Hepatocyte (in vitro differentiated cells): ENCODE results near the gene GNPNAT1.

ENCODE experiments used
- EZH2 ChIP-seq: fragments of 200-600 bp; sonication (generic); IDR thresholded peaks from 2 replicates; pipeline ENCODE4 v1.6.1; 2016; ENCODE audit warnings: antibody characterized with exemption, mild to moderate bottlenecking, borderline replicate concordance
- TF ChIP-seq, protein P1 (sequence below): fragments of 200-600 bp; sonication (generic); IDR thresholded peaks from 2 replicates; pipeline ENCODE4 v1.5.1; 2016; ENCODE audit warnings: antibody characterized with exemption, mild to moderate bottlenecking; ENCODE audit not compliant: poor library complexity

DNA sequence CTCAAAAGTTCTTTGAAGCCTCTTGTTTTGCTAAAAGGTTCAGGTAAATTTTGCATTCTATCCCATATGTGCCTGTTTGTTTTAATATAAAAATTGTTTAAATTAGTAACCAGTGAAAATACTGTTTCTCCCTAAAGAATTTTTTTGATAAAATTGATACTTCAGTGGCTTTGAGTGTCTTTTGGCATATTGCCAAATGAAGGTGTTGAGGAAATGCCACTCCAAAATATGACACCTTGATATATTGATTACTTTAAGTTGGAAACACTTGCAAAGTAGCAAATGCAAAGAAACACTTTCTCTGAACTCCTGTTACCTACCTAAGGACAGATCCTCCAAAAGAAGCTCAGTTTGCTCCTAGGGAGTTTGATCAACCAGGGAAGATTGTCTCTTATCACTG lies 53.0 kb downstream of the GNPNAT1 start:
- TF ChIP-seq, protein P1, sequence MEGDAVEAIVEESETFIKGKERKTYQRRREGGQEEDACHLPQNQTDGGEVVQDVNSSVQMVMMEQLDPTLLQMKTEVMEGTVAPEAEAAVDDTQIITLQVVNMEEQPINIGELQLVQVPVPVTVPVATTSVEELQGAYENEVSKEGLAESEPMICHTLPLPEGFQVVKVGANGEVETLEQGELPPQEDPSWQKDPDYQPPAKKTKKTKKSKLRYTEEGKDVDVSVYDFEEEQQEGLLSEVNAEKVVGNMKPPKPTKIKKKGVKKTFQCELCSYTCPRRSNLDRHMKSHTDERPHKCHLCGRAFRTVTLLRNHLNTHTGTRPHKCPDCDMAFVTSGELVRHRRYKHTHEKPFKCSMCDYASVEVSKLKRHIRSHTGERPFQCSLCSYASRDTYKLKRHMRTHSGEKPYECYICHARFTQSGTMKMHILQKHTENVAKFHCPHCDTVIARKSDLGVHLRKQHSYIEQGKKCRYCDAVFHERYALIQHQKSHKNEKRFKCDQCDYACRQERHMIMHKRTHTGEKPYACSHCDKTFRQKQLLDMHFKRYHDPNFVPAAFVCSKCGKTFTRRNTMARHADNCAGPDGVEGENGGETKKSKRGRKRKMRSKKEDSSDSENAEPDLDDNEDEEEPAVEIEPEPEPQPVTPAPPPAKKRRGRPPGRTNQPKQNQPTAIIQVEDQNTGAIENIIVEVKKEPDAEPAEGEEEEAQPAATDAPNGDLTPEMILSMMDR, result no peak
- no peak for TF ChIP-seq EZH2
